ENCODE measurements around the gene ERH.

ERH gene

GRCh38 chr14:69387311-69387710 is 10.8 kb downstream of the ERH start:
- Histone ChIP-seq H3K36me3 (ENCODE audit: control insufficient read depth, insufficient read depth, low read length) (peaks cover 16% of the 10 kb centered on the region), H3K4me3 (ENCODE audit: low read length) (no peak overlapping the region), H3K27ac (ENCODE audit: low read depth, low read length) (no peak overlapping the region), H3K4me1 (ENCODE audit: control insufficient read depth, insufficient read depth, low read length) (no peaks in the 10 kb centered on the region), H3K9ac (ENCODE audit: low read length) (no peak overlapping the region), H3K27me3 (ENCODE audit: control insufficient read depth, insufficient read depth, low read length) (no peaks in the 10 kb centered on the region)

- Histone ChIP-seq H3K36me3 (ENCODE audit: control insufficient read depth, insufficient read depth, low read length) (peaks cover 9% of the 10 kb centered on the region), H3K9ac (ENCODE audit: low read length) (no peak overlapping the region), H3K27me3 (ENCODE audit: control insufficient read depth, insufficient read depth, low read length) (no peaks in the 10 kb centered on the region), H3K27ac (ENCODE audit: low read depth, low read length) (no peak overlapping the region), H3K4me1 (ENCODE audit: control insufficient read depth, insufficient read depth, low read length) (no peaks in the 10 kb centered on the region), H3K4me3 (ENCODE audit: low read length) (no peak overlapping the region)
Measured at GRCh38 chr14:69378274-69378673, 19.8 kb downstream of the ERH start.

DNA sequence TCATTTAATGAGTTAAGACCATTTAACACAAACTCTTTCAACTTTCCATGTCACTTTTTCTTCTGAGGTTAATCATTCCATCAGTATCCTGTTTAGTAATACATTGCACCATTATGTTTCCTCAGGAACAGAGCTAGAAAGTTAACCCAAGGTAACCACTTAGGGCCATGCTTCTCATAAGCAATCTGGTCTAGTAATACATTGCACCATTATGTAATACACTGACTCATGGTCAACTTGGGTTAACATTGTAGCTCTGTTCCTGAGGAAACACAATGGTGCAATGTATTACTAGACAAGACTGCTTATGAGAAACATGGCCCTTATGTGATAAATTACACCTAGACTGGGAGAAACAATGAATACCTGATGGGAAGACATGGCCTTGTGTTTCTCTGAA is 21.7 kb downstream of the ERH start:
- Histone ChIP-seq H3K36me3 (ENCODE audit: control insufficient read depth, insufficient read depth, low read length) (peaks cover 9% of the 10 kb centered on the region), H3K27ac (ENCODE audit: low read depth, low read length) (no peak overlapping the region), H3K4me3 (ENCODE audit: low read length) (no peak overlapping the region), H3K4me1 (ENCODE audit: control insufficient read depth, insufficient read depth, low read length) (no peaks in the 10 kb centered on the region), H3K9ac (ENCODE audit: low read length) (no peak overlapping the region), H3K27me3 (ENCODE audit: control insufficient read depth, insufficient read depth, low read length) (no peaks in the 10 kb centered on the region)

DNA sequence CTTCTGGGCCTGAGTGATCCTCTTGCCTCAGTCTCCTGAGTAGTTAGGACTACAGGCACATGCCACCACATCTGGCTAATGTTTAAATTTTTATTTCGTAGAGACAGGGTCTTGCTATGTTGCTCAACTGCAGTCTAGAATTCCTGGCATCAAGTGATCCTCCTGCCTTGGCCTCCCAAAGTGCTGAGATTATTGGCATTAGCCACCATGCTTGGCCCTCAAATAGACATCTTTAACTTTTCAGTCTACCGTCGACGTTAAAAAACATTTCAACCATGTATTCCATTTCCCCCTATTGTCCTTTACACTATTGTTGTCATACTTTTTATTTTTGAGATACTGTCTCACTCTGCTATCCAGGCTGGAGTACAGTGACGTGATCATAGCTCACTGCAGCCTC is 22.4 kb downstream of the ERH start:
- H3K36me3 ChIP-seq (ENCODE audit: control insufficient read depth, insufficient read depth, low read length): peaks cover 9% of the 10 kb centered on the region
- no peak overlapping the region for H3K4me3 ChIP-seq (ENCODE audit: low read length)
- H3K27ac ChIP-seq (ENCODE audit: low read depth, low read length): no peak overlapping the region
- H3K27me3 ChIP-seq (ENCODE audit: control insufficient read depth, insufficient read depth, low read length): no peaks in the 10 kb centered on the region
- H3K9ac ChIP-seq (ENCODE audit: low read length): no peak overlapping the region
- H3K4me1 ChIP-seq (ENCODE audit: control insufficient read depth, insufficient read depth, low read length): no peaks in the 10 kb centered on the region

GRCh38 chr14:69375182-69375581 is 22.9 kb downstream of the ERH start:
- H3K9ac ChIP-seq (ENCODE audit: low read length): no peak overlapping the region
- H3K36me3 ChIP-seq (ENCODE audit: control insufficient read depth, insufficient read depth, low read length): peaks cover 9% of the 10 kb centered on the region
- no peak overlapping the region for H3K27ac ChIP-seq (ENCODE audit: low read depth, low read length)
- H3K27me3 ChIP-seq (ENCODE audit: control insufficient read depth, insufficient read depth, low read length): no peaks in the 10 kb centered on the region
- H3K4me1 ChIP-seq (ENCODE audit: control insufficient read depth, insufficient read depth, low read length): no peaks in the 10 kb centered on the region
- H3K4me3 ChIP-seq (ENCODE audit: low read length): no peak overlapping the region

DNA sequence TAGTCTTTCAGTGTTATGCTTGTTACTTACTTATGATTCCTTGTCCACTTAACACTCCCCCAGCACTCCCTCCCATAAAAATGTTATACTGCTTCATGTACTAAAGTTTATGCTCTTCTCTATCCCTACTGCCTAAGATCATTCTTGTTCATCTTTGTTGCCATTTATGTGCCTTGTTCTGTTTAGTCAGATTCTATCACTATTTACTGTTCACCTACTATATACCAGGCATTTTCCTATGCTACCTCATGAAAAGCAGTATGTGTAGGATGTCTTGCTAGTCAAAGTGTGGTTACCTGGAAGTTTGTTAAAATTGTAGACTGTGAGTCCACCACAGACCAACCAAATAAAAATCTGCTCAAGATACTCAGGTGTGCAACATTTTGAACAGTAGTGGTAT is 23.9 kb downstream of the ERH start:
- no peak overlapping the region for H3K27ac ChIP-seq (ENCODE audit: low read depth, low read length)
- peaks cover 4% of the 10 kb centered on the region for H3K36me3 ChIP-seq (ENCODE audit: control insufficient read depth, insufficient read depth, low read length)
- no peak overlapping the region for H3K9ac ChIP-seq (ENCODE audit: low read length)
- no peaks in the 10 kb centered on the region for H3K27me3 ChIP-seq (ENCODE audit: control insufficient read depth, insufficient read depth, low read length)
- no peaks in the 10 kb centered on the region for H3K4me1 ChIP-seq (ENCODE audit: control insufficient read depth, insufficient read depth, low read length)
- no peak overlapping the region for H3K4me3 ChIP-seq (ENCODE audit: low read length)

GRCh38 chr14:69373104-69373503 is 25.0 kb downstream of the ERH start:
- Histone ChIP-seq H3K9ac (ENCODE audit: low read length) (no peak overlapping the region), H3K27me3 (ENCODE audit: control insufficient read depth, insufficient read depth, low read length) (no peaks in the 10 kb centered on the region), H3K4me1 (ENCODE audit: control insufficient read depth, insufficient read depth, low read length) (no peaks in the 10 kb centered on the region), H3K36me3 (ENCODE audit: control insufficient read depth, insufficient read depth, low read length) (peaks cover 4% of the 10 kb centered on the region), H3K4me3 (ENCODE audit: low read length) (no peak overlapping the region), H3K27ac (ENCODE audit: low read depth, low read length) (no peak overlapping the region)

DNA sequence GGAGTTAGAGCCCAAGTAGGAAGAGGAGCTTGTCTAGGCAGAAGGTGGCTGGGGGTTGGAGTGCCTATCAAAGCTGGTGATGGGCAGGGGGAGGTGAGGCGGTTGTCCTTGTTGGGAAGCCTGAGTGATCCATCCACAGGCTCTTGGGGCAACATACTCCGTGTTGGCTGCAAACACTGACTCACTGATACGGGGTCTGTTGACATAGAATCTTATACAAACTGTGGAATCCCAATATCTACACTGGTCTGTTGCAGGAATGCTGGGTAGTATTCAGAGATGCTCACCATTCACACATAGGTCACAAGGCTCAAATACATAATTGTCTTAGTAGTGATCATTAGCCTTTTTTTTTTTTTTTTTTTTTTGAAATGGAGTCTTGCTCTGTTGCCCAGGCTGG is 26.0 kb downstream of the ERH start:
- no peak overlapping the region for H3K4me3 ChIP-seq (ENCODE audit: low read length)
- no peak overlapping the region for H3K27ac ChIP-seq (ENCODE audit: low read depth, low read length)
- no peaks in the 10 kb centered on the region for H3K4me1 ChIP-seq (ENCODE audit: control insufficient read depth, insufficient read depth, low read length)
- H3K36me3 ChIP-seq (ENCODE audit: control insufficient read depth, insufficient read depth, low read length): peaks cover 4% of the 10 kb centered on the region
- no peak overlapping the region for H3K9ac ChIP-seq (ENCODE audit: low read length)
- no peaks in the 10 kb centered on the region for H3K27me3 ChIP-seq (ENCODE audit: control insufficient read depth, insufficient read depth, low read length)

DNA sequence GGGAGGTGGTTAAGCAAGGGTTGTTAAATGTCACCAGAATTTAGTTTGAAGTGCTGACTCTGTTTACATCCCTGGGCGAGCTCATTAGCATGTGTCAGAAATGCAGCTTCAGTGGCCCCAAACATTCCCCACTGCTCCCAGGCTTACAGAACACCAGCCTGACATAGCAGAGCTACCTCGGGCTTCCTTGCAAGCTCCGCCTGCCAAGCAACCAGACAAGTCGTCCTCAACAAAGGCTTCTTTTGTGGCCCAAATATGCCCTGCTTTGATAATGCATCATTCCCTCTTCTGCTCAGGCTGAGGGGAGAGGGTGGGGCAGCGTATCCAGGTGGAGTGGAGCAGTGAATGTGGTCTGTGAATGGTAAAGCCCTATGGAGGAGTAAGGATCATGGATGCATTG is 28.0 kb downstream of the ERH start:
- Histone ChIP-seq H3K4me1 (ENCODE audit: control insufficient read depth, insufficient read depth, low read length) (no peaks in the 10 kb centered on the region), H3K4me3 (ENCODE audit: low read length) (no peak overlapping the region), H3K36me3 (ENCODE audit: control insufficient read depth, insufficient read depth, low read length) (no peaks in the 10 kb centered on the region), H3K27me3 (ENCODE audit: control insufficient read depth, insufficient read depth, low read length) (no peaks in the 10 kb centered on the region), H3K9ac (ENCODE audit: low read length) (no peak overlapping the region), H3K27ac (ENCODE audit: low read depth, low read length) (no peak overlapping the region)

DNA sequence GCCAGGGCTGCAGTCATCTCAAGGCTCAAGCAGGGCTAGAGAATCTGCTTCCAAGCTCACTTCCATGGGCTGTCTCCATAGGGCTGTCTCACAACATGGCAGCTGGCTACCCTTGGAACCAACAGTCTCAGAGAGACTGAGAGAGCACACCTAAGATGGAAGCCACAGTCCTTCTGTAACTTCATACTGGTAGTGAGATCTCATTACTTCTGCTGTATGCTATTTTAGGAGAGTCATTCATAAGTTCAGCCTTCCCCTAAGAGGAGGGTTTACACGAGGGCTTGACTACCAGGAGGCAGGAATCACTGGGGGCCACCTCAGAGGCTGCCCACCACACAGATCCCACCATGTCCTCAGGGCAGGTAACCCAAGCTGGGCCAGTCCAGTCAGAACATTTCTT is 29.7 kb downstream of the ERH start:
- Histone ChIP-seq H3K4me1 (ENCODE audit: control insufficient read depth, insufficient read depth, low read length) (no peaks in the 10 kb centered on the region), H3K36me3 (ENCODE audit: control insufficient read depth, insufficient read depth, low read length) (no peaks in the 10 kb centered on the region), H3K9ac (ENCODE audit: low read length) (no peak overlapping the region), H3K4me3 (ENCODE audit: low read length) (no peak overlapping the region), H3K27ac (ENCODE audit: low read depth, low read length) (no peak overlapping the region), H3K27me3 (ENCODE audit: control insufficient read depth, insufficient read depth, low read length) (no peaks in the 10 kb centered on the region)

DNA sequence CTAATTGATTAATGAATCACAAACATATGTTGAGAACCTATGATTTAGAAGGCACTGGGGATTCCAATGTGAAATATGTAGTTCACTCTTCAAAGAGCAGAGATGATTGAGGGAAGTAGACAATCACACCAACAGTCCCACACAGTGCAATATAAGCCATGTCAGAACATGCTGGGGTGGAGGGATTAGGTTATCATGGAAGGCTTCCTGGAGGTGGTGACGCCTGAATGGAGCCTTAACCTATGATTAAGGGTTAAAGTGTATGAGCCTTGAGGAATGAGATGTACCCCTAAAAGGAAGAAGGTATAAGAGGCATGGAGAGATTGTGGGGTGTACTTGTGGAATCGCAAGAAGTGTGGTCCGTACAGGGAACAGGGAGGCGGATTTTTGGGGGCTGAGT is 31.3 kb downstream of the ERH start:
- Histone ChIP-seq H3K27ac (ENCODE audit: low read depth, low read length) (no peak overlapping the region), H3K27me3 (ENCODE audit: control insufficient read depth, insufficient read depth, low read length) (no peaks in the 10 kb centered on the region), H3K4me3 (ENCODE audit: low read length) (no peak overlapping the region), H3K36me3 (ENCODE audit: control insufficient read depth, insufficient read depth, low read length) (no peaks in the 10 kb centered on the region), H3K9ac (ENCODE audit: low read length) (no peak overlapping the region), H3K4me1 (ENCODE audit: control insufficient read depth, insufficient read depth, low read length) (no peaks in the 10 kb centered on the region)

GRCh38 chr14:69366069-69366468 is 32.0 kb downstream of the ERH start:
- Histone ChIP-seq H3K9ac (ENCODE audit: low read length) (no peak overlapping the region), H3K4me3 (ENCODE audit: low read length) (no peak overlapping the region), H3K36me3 (ENCODE audit: control insufficient read depth, insufficient read depth, low read length) (no peaks in the 10 kb centered on the region), H3K27me3 (ENCODE audit: control insufficient read depth, insufficient read depth, low read length) (peaks cover 3% of the 10 kb centered on the region), H3K27ac (ENCODE audit: low read depth, low read length) (no peak overlapping the region), H3K4me1 (ENCODE audit: control insufficient read depth, insufficient read depth, low read length) (no peaks in the 10 kb centered on the region)

- Histone ChIP-seq H3K9ac (ENCODE audit: low read length) (no peak overlapping the region), H3K4me1 (ENCODE audit: control insufficient read depth, insufficient read depth, low read length) (no peaks in the 10 kb centered on the region), H3K36me3 (ENCODE audit: control insufficient read depth, insufficient read depth, low read length) (no peaks in the 10 kb centered on the region), H3K27me3 (ENCODE audit: control insufficient read depth, insufficient read depth, low read length) (peaks cover 3% of the 10 kb centered on the region), H3K4me3 (ENCODE audit: low read length) (no peak overlapping the region), H3K27ac (ENCODE audit: low read depth, low read length) (no peak overlapping the region)
Measured at GRCh38 chr14:69364378-69364777, 33.7 kb downstream of the ERH start.

GRCh38 chr14:69363964-69364363 is 34.1 kb downstream of the ERH start:
- Histone ChIP-seq H3K4me1 (ENCODE audit: control insufficient read depth, insufficient read depth, low read length) (no peaks in the 10 kb centered on the region), H3K36me3 (ENCODE audit: control insufficient read depth, insufficient read depth, low read length) (no peaks in the 10 kb centered on the region), H3K9ac (ENCODE audit: low read length) (no peak overlapping the region), H3K27ac (ENCODE audit: low read depth, low read length) (no peak overlapping the region), H3K27me3 (ENCODE audit: control insufficient read depth, insufficient read depth, low read length) (peaks cover 3% of the 10 kb centered on the region), H3K4me3 (ENCODE audit: low read length) (no peak overlapping the region)
